ENCODE data around the gene MAP4K4.

MAP4K4 gene

DNA sequence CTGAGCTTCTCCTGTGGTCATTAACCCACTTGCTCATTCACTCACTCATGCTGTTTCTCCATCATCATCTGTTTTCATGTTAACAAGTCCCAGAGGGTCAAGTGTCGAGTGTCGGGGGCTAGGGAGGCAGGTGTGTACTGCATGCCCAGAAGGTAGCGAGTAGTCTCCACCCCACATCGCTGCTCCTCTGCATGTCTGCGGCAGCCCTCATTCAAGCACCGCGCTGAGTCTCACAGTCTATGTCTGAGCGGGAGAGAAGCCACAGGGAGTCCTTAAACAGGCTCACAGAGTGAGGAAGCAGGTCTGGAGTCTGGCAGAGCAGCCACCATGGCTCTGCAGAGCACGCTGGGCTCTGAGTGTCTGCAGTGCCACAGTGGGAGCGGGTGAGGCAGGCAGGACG is 172.9 kb downstream of the MAP4K4 start:
- DNase-seq (ENCODE audit: low spot score) = no peak

DNA sequence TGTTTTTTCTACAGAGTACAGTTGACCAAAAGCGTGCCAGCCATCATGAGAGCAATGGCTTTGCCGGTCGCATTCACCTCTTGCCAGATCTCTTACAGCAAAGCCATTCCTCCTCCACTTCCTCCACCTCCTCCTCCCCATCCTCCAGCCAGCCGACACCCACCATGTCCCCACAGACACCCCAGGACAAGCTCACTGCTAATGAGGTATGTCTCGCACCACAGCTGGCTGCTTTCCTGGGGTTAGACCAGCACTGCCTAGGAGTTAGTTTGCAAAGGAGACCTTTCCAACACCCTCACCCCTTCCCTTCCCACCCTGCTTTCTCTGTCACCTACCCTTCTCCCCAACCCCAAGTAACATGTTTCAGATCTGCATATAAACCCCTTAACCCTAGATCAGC is 174.0 kb downstream of the MAP4K4 start:
- no peak for DNase-seq (ENCODE audit: low spot score)

DNA sequence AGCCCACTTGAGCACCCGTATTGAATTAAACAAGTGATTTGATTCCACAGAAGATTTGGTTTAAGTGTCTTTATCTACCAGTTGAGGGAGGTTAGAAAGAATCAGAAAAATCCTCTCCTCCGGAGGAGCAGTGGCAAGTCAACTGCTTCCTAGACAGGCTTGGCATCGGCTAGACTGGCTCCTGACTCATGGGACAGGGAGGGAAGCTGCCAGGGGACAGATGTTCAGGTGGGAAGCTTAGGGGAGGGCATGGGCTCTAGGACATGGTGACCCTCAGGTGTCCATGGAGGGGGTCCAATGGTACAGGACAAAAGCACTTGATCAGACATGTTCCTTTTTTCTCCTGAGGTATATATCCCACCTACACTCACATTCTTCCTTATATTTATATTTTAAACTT is 175.0 kb downstream of the MAP4K4 start:
- no peak for DNase-seq (ENCODE audit: low spot score)

DNA sequence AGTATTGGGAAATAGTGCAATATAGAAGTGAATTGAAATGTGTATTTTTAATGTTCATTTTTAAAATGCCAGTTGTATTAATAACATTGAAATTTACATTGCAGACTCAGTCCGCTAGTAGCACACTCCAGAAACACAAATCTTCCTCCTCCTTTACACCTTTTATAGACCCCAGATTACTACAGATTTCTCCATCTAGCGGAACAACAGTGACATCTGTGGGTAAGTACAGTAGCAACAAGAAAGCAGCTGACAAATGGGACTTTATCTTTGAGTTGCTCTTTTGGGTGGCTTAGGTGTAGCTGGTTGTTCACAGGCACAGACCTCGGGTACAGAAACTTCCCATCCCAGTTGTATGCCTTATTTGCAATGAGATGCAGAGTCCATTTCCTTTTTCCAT is 176.0 kb downstream of the MAP4K4 start:
- peak; percentile 26 for DNase-seq (ENCODE audit: low spot score)

DNA sequence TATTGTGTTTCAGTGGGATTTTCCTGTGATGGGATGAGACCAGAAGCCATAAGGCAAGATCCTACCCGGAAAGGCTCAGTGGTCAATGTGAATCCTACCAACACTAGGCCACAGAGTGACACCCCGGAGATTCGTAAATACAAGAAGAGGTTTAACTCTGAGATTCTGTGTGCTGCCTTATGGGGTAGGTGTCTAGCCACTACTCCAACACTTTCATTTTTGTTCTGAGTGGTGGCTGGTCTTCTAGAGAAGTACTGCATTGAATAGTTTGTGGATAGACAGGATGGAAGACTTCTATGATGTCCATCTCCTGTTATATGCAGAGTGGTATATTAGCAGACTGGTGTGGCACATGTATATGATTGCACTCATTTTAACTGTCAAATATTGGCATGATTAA is 176.6 kb downstream of the MAP4K4 start:
- no peak for DNase-seq (ENCODE audit: low spot score)

DNA sequence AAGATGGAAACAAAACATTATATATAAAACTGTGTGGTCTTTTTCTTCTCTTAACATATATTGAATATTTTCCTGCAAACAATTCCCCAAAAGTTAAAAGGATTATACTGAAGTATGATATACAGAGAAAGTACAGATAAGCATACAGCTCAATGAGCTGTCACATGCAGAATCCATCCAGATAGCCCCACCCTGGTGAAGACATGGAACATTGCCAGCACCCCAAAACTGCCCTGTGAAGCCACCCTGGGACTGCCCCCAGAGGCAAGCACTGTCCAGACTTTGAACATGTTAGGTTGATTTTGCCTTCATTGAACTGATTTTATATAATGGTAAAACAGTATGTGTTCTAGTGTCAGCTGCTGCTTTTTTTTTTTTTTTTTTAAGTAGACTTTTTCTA is 182.0 kb downstream of the MAP4K4 start:
- DNase-seq (ENCODE audit: low spot score) = no peak

DNA sequence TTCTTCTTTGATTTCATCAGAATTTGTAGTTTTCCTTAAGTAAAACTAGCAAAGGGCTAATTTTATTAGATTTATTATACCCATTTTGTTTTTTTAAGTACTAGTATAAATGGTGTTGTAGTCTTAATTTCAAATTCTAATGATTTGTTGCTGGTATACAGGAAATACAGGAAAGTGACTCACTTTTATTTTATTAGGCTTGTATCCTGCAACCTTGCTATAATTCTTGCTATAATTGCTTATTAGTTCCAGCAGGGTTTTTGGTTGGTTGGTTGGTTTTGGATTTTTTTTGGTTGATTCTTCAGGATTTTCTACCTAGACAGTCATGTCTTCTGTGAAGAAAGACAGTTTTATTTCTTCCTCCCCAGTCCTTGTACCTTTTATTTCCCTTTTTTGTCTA is 183.6 kb downstream of the MAP4K4 start:
- DNase-seq (ENCODE audit: low spot score) = no peak

DNA sequence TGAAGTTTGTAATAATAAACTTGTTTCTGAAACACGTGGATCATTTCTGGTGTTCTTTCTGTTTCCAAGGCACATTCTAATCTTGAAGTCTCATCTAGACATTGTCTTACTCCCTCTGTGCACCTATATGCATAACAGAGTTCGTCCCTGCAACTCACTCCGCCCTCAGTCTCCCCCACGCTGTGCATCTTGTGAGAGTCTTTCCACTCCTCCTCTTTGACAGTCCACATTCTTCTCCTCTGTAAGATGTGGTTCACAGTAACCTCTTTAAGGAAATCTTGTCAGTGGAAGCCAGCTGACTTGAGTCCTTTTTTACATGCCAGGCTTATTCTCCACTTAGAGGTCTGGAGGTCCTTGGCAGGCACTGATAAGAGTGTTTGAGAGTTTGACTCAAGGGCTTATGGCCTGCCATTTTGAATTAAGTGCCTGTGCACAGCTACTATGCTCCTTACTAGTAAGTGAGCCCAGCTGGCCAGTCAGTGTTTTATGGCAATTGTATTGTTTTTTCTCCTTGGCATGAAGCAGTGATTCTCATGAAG is 185.3 kb downstream of the MAP4K4 start:
- no peak for DNase-seq (ENCODE audit: low spot score)

DNA sequence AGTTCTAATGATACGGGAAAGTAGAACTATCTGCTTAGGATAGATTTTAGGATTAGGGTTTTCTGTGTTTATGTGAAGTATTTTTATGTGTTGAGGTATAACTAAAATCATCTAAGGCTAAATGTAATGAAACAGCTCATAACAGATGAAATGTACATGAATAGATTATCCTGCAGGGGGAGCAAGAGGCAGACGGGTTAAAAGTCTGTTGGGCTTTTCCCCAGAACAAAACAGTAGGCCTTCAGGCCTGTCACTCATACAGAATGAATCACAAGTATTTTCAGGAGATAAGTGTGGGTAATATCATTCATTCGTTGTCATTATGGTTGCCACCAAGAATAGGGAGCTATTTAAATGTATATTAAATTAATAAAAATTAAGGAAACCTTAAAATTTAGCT is 186.4 kb downstream of the MAP4K4 start:
- peak; percentile 34 for DNase-seq (ENCODE audit: low spot score)

DNA sequence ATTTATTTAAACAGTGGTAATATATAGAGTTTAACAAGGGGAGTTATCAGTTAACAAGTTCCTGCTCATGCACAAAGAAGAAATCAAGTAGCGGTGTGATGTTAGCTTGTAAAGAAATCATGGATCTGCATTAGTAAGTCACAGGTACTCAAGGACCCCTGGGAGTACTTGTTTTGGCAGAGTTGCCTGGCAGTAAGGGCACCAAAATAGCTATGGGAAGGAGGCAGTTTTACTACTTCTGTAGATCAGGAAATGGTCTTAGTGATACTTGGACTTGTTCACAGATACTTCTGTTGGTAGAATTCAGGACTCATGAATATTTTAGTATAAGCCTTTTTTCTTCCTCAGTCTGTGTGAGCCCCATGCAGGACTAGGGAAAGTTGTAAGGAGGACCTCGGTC is 186.9 kb downstream of the MAP4K4 start:
- no peak for DNase-seq (ENCODE audit: low spot score)

DNA sequence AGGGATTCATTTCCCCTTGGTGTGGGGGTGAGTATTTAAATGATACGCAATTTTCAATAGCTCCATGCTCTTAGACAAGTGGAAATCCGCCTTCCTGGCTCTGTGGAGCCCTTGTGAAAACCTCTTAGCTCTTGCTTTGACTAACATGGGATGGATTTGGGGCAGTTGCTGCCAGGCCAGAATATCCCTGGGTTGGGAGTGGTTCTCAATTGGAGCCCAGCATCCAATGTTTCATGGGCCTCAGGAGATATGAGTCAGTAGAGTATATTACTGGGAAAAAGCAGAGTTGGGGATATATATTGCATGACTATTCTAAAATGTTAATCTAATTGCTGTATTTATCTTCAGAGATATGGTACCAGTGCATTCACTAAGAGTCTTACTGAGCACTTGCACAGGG is 189.8 kb downstream of the MAP4K4 start:
- DNase-seq (ENCODE audit: low spot score) = no peak

DNA sequence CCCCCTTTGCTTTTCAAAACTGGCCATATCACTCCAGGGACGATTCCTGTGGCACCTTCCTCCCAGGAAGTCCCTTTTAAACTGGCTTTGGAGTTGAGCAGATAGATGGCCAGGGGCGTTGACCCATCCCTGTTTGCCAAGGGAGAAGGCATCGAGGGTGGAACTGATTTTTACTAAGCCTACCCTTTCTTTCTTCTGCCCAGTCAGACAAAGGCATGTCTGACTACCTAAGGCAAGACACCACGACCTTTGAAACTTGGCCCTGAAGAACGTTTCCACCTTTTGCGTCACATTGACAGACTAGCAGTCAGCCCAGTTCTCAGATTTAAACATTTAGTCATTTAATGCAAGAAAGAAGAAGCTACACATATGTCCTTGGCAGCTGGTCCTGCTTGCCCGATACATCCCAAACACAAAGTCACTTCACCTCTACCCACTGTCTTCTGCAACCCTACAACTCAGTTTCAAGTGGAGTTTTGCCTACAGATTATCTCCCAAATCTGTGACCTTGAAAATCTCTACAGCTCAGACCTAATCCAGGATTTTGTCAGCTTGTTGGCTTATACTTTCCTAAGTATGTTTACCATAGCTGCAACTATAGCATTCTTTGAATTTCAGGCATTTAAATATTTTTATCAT is 192.1 kb downstream of the MAP4K4 start:
- no peak for DNase-seq (ENCODE audit: low spot score)

DNA sequence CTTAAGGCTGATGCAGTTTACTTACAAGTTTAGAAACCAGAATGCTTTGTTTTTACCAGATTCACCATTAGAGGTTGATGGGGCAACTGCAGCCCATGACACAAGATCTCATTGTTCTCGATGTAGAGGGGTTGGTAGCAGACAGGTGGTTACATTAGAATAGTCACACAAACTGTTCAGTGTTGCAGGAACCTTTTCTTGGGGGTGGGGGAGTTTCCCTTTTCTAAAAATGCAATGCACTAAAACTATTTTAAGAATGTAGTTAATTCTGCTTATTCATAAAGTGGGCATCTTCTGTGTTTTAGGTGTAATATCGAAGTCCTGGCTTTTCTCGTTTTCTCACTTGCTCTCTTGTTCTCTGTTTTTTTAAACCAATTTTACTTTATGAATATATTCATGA is 194.9 kb downstream of the MAP4K4 start:
- no peak for DNase-seq (ENCODE audit: low spot score)

DNA sequence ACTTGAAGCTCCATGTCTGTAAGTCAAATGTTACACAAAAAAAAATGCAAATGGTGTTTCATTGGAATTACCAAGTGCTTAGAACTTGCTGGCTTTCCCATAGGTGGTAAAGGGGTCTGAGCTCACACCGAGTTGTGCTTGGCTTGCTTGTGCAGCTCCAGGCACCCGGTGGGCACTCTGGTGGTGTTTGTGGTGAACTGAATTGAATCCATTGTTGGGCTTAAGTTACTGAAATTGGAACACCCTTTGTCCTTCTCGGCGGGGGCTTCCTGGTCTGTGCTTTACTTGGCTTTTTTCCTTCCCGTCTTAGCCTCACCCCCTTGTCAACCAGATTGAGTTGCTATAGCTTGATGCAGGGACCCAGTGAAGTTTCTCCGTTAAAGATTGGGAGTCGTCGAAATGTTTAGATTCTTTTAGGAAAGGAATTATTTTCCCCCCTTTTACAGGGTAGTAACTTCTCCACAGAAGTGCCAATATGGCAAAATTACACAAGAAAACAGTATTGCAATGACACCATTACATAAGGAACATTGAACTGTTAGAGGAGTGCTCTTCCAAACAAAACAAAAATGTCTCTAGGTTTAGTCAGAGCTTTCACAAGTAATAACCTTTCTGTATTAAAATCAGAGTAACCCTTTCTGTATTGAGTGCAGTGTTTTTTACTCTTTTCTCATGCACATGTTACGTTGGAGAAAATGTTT is 196.3 kb downstream of the MAP4K4 start:
- no peak for DNase-seq (ENCODE audit: low spot score)

DNA sequence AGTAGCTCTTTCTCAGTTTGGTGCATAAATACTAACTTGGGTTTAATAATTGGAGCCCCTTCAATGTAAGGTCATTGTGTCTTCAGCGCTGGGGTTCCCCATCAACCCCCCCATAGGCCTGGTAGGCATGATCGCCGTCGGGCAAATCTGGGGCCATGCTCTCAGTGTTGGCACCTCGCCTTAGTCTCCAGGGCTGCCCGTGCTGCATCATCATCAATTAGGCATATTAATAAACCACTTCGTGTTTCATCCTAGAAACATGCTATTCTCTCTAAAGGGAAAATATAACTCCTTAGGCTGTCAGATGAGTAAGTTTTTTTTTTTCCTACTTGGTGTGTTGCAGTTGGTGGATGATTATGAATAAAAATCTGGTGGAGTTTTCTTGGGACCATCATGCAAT is 197.5 kb downstream of the MAP4K4 start:
- no peak for DNase-seq (ENCODE audit: low spot score)

DNA sequence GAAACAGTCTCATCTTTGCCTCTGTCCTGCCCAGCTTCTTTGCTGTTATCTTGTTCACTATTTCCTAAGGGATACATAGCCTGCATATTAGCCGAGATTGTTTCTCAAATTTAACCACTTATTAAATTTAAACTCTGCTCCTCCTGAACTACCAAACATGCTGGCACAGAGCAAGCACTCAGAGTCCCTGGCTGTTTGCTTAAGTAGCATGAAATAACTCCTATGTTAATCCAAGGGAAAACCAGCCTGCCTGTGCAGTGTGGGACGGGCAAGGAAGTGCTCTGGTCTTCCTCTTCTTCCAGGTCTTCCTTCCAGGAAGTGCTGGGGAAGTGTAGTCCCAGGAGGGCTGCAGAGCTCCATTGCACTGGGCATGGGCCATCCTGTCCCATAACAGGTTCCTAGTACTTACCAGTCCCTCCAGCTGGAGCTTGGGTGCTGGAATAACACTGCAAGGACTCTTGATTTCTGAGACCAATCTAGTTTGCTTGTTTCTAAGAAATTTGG is 198.4 kb downstream of the MAP4K4 start:
- DNase-seq (ENCODE audit: low spot score) = no peak

DNA sequence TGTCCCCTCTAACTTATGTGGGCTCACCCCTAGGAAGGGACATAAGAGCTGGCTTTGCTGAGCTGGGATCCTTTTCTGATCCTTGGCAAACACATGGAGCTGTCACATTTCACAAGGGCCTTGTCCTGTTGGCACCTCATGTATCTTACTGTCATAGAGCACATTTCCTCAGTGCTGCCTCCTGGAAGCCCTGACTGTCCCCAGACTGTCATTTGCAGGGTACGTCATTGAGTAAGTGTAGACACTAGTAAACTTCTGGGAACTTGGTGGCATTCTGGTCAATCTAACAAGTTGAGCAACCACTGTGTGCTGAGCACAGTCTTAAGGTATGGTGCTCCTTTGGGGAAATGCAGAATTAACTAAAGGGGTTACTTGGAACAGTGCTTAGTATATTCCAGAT is 199.8 kb downstream of the MAP4K4 start:
- DNase-seq (ENCODE audit: low spot score) = no peak

DNA sequence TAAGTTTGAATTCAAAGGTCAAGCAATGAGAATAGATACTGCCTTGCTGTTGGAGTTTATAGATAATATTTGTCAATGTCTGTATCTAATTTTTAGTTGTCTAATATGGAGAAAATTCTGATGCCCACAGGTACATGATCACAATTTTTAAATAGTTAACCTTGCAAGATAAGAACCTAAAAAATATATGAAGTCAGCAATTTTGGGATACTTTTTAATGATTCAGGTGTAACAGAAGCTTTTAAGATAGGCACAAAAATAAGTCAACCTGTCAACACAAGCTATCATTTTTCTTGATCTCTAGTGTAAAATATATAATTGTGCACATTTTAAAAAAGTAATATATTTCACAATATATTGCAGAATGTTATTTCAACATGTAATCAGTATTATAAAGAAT is 201.8 kb downstream of the MAP4K4 start:
- DNase-seq (ENCODE audit: low spot score) = no peak

DNA sequence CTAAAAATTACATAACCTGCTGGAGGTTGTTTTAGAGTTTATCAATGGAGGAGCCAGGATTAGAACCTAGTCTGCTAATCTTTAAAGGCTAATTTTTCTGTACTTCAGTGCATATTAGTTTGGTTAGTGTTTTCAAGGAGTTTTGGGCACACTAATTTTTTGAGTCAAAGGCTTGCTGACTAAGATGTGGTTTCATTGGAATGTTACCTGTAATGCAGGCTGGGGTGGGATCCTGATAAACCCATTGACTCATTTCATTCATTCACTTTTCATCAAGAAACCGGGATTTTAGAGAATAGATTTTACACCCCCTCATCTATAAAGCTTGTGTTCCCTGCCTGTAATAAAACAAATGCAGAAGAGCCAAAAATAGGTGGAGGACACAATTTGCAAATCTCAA is 202.4 kb downstream of the MAP4K4 start:
- no peak for DNase-seq (ENCODE audit: low spot score)

DNA sequence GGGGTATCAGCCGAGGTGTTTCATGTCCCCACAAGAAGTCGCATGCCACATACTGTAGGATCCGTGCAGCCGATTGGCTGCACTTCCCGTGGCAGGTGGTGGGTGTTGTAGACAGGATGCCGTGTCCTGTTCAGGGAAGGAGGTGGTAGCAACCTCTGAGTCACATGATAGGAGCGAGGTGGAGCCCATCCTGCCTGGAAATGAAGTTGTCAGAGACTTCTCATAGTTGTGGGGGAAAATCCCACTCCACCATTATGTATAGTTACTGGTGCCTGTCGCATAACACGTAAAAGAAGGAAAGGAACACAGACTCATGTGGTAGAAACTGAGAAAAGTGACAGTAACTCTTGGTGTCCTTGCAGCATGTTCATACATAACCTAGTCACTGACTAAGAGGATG is 202.9 kb downstream of the MAP4K4 start:
- DNase-seq (ENCODE audit: low spot score) = no peak

DNA sequence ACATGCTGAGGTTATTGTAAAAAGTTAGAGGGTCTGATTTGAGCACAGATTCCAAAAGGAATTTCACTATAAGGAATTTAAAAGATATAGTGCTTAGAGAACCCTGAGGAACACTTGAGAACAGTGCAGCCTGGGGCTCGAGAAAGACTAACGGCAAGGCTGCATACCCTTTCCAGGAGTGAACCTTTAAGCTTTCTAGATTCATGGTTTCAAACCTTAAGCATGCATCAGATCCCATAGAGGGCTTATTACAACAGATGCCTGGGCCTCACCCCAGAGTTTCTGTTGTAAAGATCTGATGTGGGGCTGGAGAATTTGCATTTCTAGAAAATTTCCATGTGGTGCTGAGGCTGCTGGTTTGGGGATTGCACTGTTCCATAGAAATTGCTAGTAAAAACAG is 203.7 kb downstream of the MAP4K4 start:
- no peak for DNase-seq (ENCODE audit: low spot score)

DNA sequence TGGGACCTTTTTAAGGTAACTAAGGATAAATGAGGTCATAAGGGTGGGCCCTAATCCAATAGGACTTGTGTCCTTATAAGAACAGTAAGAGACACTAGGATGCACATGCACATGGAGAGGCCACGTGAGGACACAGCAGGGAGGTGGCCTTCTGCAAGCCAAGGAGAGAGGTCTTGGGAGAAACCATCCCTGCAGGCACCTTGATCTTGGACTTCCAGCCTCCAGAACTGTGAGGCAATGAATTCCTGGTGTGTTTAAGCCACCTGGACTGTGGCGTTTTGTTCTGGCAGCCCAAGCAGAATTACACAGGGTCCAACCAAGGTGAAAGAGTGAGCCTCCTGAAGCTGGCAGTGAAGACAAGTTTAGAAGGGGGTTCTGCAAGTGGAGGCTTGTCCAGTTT is 204.7 kb downstream of the MAP4K4 start:
- DNase-seq (ENCODE audit: low spot score) = no peak

DNA sequence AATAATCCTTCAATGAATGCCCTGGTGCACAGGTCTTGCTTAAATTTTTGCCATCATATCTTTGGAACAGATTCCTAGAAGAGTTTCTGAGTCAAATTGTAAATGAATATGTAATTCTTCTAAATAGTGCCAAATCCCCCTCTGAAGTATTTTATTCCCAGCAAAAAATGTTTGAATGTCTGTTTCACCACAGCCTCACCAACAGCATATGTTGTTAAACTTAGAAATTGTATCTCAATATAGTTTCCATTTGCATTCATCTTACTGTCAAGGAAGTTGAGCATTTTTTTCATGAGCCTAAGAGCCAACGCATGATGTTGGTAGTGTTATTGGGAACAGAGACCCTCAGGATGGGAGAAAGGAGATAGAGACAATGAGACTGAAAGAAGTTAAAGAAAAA is 207.4 kb downstream of the MAP4K4 start:
- no peak for DNase-seq (ENCODE audit: low spot score)
